Subcutaneous abdominal adipose tissue (tissue), 5 donors: ENCODE results near the gene PPL.
"Not testable (repeated sequence)": the region's sequence is repeated elsewhere in the genome, so short reads cannot be mapped to it uniquely, and the experiment has no call there.

Experiments
- H3K27ac ChIP-seq: one replicate; pipeline ENCODE4 v1.7.0; 2013; ENCODE audit warnings: low read depth, mild to moderate bottlenecking, inconsistent platforms, low read length, moderate library complexity
- H3K27me3 ChIP-seq, 5 donors: one replicate each; pipeline ENCODE4 v1.7.0; 2013; ENCODE audit warnings: low read length in 5 of 5, inconsistent platforms in 1 of 5; ENCODE audit not compliant: control insufficient read depth in 5 of 5, insufficient read depth in 4 of 5
- H3K36me3 ChIP-seq, 5 donors: one replicate each; pipeline ENCODE4 v1.7.0; 2013; ENCODE audit warnings: low read length in 5 of 5; ENCODE audit not compliant: control insufficient read depth in 5 of 5, insufficient read depth in 5 of 5
- H3K4me1 ChIP-seq, 5 donors: one replicate each; pipeline ENCODE4 v1.7.0; 2013; ENCODE audit warnings: low read length in 5 of 5, mild to moderate bottlenecking in 3 of 5, moderate library complexity in 1 of 5; ENCODE audit not compliant: control insufficient read depth in 5 of 5, insufficient read depth in 5 of 5
- H3K4me3 ChIP-seq, 5 donors: one replicate each; pipeline ENCODE4 v1.7.0; 2013; ENCODE audit warnings: low read length in 5 of 5, low read depth in 1 of 5
- H3K9ac ChIP-seq, 5 donors: one replicate each; pipeline ENCODE4 v1.7.0; 2013; ENCODE audit warnings: low read length in 5 of 5, mild to moderate bottlenecking in 4 of 5, moderate library complexity in 3 of 5
- H3K9me3 ChIP-seq, 5 donors: one replicate each; pipeline ENCODE4 v1.7.0; 2013; ENCODE audit warnings: low read length in 5 of 5; ENCODE audit not compliant: control insufficient read depth in 5 of 5
- donor health status: healthy.
- donor health status: healthy.
- donor health status: healthy.
- donor health status: healthy.
- donor health status: healthy.

PPL gene

DNA sequence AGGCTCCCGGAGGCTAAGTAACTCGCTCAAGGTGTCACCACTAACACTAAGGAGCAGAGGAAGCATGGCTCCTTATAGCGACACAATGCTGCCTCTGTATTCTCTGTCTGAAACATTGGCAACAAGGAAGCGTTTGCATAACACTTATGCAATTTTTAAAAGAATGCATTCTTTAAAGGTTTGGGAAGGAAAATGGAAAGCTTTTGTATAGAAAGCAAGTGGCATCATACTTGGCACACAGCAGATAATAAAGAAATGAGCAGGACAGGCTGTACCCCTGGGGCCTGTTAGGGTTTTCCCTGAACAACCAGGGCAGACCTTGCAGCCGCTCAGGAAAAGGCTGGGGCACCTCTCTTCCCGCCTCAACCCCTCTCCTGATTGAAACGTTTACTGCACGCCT, 36.9 kb downstream of the PPL start:
- Histone ChIP-seq H3K36me3 (peaks cover 0 to 27% (median 20%) of the 10 kb centered on the region in 5 donors), H3K4me3 (no peak overlapping the region), H3K9me3 (peaks cover 0 to 6% (median 0%) of the 10 kb centered on the region in 5 donors), H3K4me1 (peaks cover 0 to 4% (median 0%) of the 10 kb centered on the region in 5 donors), H3K9ac (no peak overlapping the region), H3K27ac (no peak overlapping the region), H3K27me3 (peaks cover 0 to 8% (median 5%) of the 10 kb centered on the region in 5 donors)

- no peak overlapping the region for H3K4me3 ChIP-seq
- no peak overlapping the region for H3K9ac ChIP-seq
- H3K9me3 ChIP-seq: peaks cover 0 to 6% (median 0%) of the 10 kb centered on the region in 5 donors
- H3K27ac ChIP-seq: no peak overlapping the region
- peaks cover 0 to 4% (median 0%) of the 10 kb centered on the region in 5 donors for H3K4me1 ChIP-seq
- peaks cover 0 to 27% (median 20%) of the 10 kb centered on the region in 5 donors for H3K36me3 ChIP-seq
- peaks cover 0 to 5% (median 4%) of the 10 kb centered on the region in 5 donors for H3K27me3 ChIP-seq
These were observed 37.5 kb downstream of the PPL start for GRCh38 chr16:4899474-4899846.

DNA sequence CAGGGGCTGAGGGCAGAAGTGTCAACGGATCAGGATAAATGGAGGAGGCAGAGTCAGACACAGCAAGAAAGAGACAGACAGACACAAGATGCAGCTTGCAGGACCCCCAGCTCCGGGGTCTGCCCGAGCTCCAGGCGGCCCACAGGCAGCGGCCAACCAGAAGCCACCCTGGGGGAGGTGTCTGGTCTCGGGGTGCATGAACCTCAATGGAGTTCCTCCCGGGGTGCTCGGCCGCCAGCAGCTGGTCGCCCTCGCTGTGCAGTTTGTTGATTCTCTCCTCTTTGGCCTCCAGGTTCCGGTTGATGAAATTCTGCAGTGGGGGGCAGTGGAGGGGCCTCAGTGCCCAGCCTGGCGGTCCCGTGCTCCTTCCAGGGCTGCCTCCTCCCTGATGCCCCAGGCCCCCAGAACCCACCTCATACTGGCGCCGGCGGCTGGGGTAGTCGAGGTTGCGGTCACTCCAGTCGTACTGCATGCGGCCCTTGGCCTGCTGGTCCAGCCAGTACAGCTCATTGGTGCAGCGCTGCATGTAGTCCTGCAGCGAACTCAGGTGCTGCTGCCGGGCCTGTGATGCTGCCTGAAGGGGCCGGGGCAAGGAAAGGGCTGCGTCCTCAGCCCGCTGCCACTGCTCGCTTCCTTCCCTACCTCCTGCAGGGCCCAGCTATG, 38.0 kb downstream of the PPL start:
- Histone ChIP-seq H3K4me3 (no peak overlapping the region), H3K9me3 (peaks cover 0 to 6% (median 0%) of the 10 kb centered on the region in 5 donors), H3K27ac (no peak overlapping the region), H3K4me1 (peaks cover 0 to 4% (median 0%) of the 10 kb centered on the region in 5 donors), H3K27me3 (peaks cover 0 to 5% (median 2%) of the 10 kb centered on the region in 5 donors), H3K9ac (no peak overlapping the region), H3K36me3 (peaks cover 0 to 32% (median 15%) of the 10 kb centered on the region in 5 donors)

- peaks cover 0 to 4% (median 0%) of the 10 kb centered on the region in 5 donors for H3K4me1 ChIP-seq
- H3K27me3 ChIP-seq: peaks cover 0 to 4% (median 0%) of the 10 kb centered on the region in 5 donors
- peaks cover 0 to 6% (median 0%) of the 10 kb centered on the region in 5 donors for H3K9me3 ChIP-seq
- no peak overlapping the region for H3K27ac ChIP-seq
- peaks cover 0 to 36% (median 15%) of the 10 kb centered on the region in 5 donors for H3K36me3 ChIP-seq
- H3K4me3 ChIP-seq: no peak overlapping the region
- no peak overlapping the region for H3K9ac ChIP-seq
These were observed 39.6 kb downstream of the PPL start for GRCh38 chr16:4897328-4897727.

GRCh38 chr16:4896761-4897160, 40.2 kb downstream of the PPL start:
- not testable (repeated sequence) for H3K9me3 ChIP-seq, H3K27me3 ChIP-seq, H3K9ac ChIP-seq, H3K27ac ChIP-seq, H3K4me1 ChIP-seq, H3K4me3 ChIP-seq
- H3K36me3 ChIP-seq: peaks cover 0 to 39% (median 15%) of the 10 kb centered on the region in 5 donors

DNA sequence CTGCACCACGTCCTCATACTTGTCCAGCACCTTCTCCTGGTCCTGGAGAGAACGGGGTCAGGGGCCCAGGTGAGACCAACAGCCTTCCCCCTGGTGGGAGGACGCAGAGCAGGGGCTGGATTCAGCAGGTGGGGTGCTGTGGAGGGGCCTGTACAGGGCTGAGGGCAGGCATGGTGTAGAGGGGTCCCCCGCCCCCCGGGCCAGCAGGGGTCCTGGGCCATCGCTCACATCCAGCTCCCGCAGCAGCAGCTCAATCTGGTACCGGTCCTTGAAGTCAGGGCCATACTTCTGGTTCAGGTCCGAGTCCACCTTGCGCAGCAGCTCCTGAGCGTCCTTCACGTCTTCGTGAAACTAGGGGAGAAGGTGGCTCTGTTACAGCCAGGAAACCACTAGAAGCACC, 41.6 kb downstream of the PPL start:
- Histone ChIP-seq H3K4me3 (no peak overlapping the region), H3K9me3 (peaks cover 0 to 6% (median 0%) of the 10 kb centered on the region in 5 donors), H3K27me3 (no peaks in the 10 kb centered on the region), H3K27ac (no peak overlapping the region), H3K4me1 (peaks cover 0 to 4% (median 0%) of the 10 kb centered on the region in 5 donors), H3K9ac (no peak overlapping the region), H3K36me3 (peaks cover 0 to 47% (median 22%) of the 10 kb centered on the region in 5 donors)

DNA sequence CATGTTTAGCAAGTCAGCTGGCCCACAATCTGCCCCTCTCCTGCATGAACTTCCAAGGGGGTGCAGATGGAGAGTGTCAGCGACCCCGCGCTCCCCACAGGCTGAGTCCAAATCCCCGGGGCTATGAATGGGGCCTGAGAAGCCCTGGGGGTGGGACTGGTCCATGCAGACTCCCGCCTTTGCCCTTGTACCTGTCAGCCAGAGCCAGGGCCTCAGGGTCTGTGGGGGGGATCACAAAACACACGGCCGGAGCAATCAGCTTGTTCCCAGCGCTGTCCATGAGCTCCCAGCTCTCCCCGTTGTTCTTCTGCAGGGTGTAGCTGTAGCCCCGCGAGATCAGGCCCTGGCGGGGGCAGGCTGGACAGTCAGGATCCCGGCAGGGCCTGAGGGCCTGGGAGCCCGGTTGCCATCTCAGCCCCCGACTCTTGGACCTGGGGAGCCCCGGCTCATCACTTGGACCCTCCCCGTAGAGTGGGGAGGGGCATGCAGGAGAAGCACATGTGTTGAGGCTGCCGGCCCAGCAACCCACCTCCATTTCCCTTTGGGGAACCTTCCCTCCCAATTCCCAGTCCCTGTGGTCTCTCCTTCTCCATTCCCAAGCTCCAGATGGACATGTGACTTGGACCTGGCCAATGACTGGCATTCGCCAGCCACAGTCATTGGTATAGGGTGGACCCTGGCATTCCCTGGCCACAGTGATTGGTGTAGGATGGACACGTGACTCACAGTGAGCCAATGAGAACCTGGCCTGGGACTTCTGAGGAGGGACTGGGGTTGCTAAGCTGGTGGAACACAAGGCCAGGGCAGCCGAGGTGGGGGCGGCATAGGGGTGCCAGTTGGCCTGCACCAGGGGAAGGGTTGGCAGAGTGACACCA, 42.4 kb downstream of the PPL start:
- Histone ChIP-seq H3K27ac (no peak overlapping the region), H3K9me3 (peaks cover 0 to 6% (median 0%) of the 10 kb centered on the region in 5 donors), H3K4me3 (no peak overlapping the region), H3K9ac (no peak overlapping the region), H3K27me3 (no peaks in the 10 kb centered on the region), H3K36me3 (peaks cover 0 to 52% (median 25%) of the 10 kb centered on the region in 5 donors), H3K4me1 (no peaks in the 10 kb centered on the region)

DNA sequence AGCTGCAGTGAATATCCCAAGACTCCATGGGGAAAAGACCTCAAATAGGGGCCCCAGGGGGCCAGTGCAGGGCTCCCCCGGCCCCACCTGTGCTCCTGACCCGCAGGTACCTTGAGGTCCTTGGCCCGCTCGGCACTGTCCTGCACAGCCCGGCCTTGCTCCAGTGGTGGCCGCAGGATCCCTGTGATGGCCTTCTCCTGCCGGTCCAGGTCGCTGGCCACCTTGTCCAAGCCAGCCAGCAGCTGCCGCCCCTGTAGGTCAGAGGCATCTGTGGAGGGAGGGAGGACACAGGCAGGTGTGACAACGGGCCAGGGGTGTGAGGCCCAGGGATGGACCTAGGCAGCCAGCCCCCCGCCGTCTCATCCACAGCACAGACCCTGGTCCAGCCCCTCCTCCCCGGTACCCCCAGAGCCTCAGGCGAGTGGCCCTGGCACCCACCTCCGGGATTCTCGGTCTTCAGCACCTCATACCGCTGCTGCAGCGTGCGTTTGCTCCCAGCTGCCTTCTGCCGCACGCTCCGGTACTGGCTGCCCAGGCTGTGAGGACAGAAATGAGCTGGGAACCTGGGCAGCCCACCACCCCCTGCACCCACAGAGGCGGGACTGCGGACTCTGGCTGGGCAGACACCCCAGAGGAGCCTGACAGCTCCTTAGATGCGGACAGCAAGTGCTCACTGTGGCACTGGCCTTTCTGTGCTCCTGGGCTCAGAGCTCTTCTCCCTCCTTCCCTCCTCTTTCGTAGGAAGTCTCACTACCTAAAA, 43.7 kb downstream of the PPL start:
- peaks cover 0 to 1% (median 0%) of the 10 kb centered on the region in 5 donors for H3K9me3 ChIP-seq
- no peak overlapping the region for H3K27ac ChIP-seq
- no peak overlapping the region for H3K9ac ChIP-seq
- H3K36me3 ChIP-seq: peaks cover 0 to 56% (median 22%) of the 10 kb centered on the region in 5 donors
- H3K4me1 ChIP-seq: no peaks in the 10 kb centered on the region
- H3K4me3 ChIP-seq: no peak overlapping the region
- H3K27me3 ChIP-seq: no peaks in the 10 kb centered on the region

DNA sequence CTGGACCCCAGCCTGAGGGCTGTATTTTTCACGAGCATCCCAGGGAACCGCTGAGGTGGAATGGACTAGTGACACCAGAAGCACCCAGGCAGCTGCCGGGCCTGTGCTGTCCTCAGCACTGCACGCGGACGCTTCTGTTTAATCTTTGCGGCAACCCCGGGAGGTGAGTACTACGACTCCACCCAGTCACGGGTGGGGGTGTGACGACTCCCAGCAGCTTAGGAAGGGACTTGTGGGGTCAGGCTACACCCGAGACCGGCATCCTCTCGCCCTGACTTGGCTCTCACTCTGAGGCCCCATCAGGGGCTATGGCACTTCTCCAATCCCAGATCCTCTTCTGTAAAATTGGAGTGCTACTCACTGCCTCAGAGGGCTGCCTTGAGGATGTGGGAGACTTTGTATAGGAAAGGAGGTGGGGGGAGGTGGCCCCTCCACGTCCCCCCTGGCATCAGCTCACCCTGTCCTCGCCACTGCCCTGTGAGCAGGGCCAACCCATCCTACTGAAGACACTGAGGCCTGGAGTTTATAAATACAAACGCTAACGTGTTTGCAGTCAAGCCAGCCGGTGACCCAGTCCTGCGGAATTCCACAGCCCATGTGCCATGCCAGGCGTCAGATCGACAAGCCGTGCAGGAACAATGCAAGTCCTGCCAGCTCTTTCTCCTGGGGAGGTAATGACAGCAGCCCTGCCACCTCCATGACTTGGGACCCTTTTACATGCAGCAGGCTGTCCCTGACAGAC, 44.4 kb downstream of the PPL start:
- Histone ChIP-seq H3K4me3 (no peak overlapping the region), H3K9ac (no peak overlapping the region), H3K36me3 (peaks cover 0 to 64% (median 26%) of the 10 kb centered on the region in 5 donors), H3K9me3 (no peaks in the 10 kb centered on the region), H3K27ac (no peak overlapping the region), H3K4me1 (no peaks in the 10 kb centered on the region), H3K27me3 (no peaks in the 10 kb centered on the region)
